HepG2 (cell line): Measurements from ENCODE around the gene SOX8. TPM values are rescaled to one million over a fixed set of nuclear protein-coding genes. Genes with fewer than 3 reads are reported as not detected.

Experiments
- ATF6 ChIP-seq: sonication (generic); formaldehyde crosslinking; conservative IDR thresholded peaks from 2 replicates; pipeline ENCODE4 v1.4.0; 2020; ENCODE audit warnings: missing genetic modification reagents
- ATM ChIP-seq: fragments of 450-650 bp; IDR thresholded peaks from 2 replicates; pipeline ENCODE4 v1.7.1; 2017; ENCODE audit warnings: mild to moderate bottlenecking, borderline replicate concordance
- EHMT2 ChIP-seq: fragments of 200-600 bp; sonication (generic); IDR thresholded peaks from 2 replicates; pipeline ENCODE4 v1.7.0; 2017; ENCODE audit warnings: antibody characterized with exemption, low read depth, low read length, borderline replicate concordance
- PAXIP1 ChIP-seq: sonication (generic); formaldehyde crosslinking; conservative IDR thresholded peaks from 2 replicates; pipeline ENCODE4 v1.4.0; 2020; ENCODE audit warnings: mild to moderate bottlenecking, missing genetic modification reagents, moderate library complexity
- RBM39 ChIP-seq: fragments of 200-400 bp; formaldehyde crosslinking; IDR thresholded peaks from one replicate; pipeline ENCODE4 v1.6.1; 2018; ENCODE audit warnings: antibody characterized with exemption, mild to moderate bottlenecking, low read depth, low read length; ENCODE audit not compliant: poor library complexity, severe bottlenecking
- TAF15 ChIP-seq: fragments of 200-400 bp; formaldehyde crosslinking; IDR thresholded peaks from one replicate; pipeline ENCODE4 v1.6.1; 2018; ENCODE audit warnings: mild to moderate bottlenecking, low read depth, low read length; ENCODE audit not compliant: poor library complexity, severe bottlenecking
- ZBTB42 ChIP-seq: sonication (generic); formaldehyde crosslinking; IDR thresholded peaks from 2 replicates; pipeline ENCODE4 v1.5.0; 2020; ENCODE audit warnings: mild to moderate bottlenecking, missing genetic modification reagents
- ZNF263 ChIP-seq: sonication (generic); formaldehyde crosslinking; IDR thresholded peaks from 2 replicates; pipeline ENCODE4 v1.4.0; 2020; ENCODE audit warnings: missing genetic modification reagents
- ZNF543 ChIP-seq: sonication (generic); formaldehyde crosslinking; IDR thresholded peaks from 2 replicates; pipeline ENCODE4 v1.4.0; 2020; ENCODE audit warnings: mild to moderate bottlenecking, missing genetic modification reagents
- ZNF598 ChIP-seq: sonication (generic); formaldehyde crosslinking; IDR thresholded peaks from 2 replicates; pipeline ENCODE4 v1.5.1; 2020; ENCODE audit warnings: mild to moderate bottlenecking, missing genetic modification reagents, borderline replicate concordance
- ZNF839 ChIP-seq: sonication (generic); formaldehyde crosslinking; IDR thresholded peaks from 2 replicates; pipeline ENCODE4 v1.4.0; 2020; ENCODE audit warnings: missing genetic modification reagents, mild to moderate bottlenecking, borderline replicate concordance
- polyA plus RNA-seq, 8 experiments: library from polyadenylated mRNA; depleted of rRNA in 3 of 8; stranded (reverse) in 7 of 8; unstranded in 1 of 8; fragments of >200 nt; fragmentation: Illumina TruSeq in 4 of 8; extraction: Trizol in 4 of 8; gene quantifications; 2 replicates each; pipeline versions ENCODE4 v1.2.1 to v1.2.3, GENCODE V29; 2011 to 2016; ENCODE audit warnings: low read depth in 4 of 8, missing spikeins in 1 of 8, mixed read lengths in 1 of 8; ENCODE audit not compliant: insufficient read depth in 1 of 8
- total RNA-seq, 5 experiments: library from RNA; depleted of rRNA; stranded (reverse); fragments of >200 nt; fragmentation: Illumina TruSeq; extraction: Trizol; gene quantifications; 2 replicates each; pipeline ENCODE4 v1.2.3, GENCODE V29; 2016; ENCODE audit warnings: low read depth in 1 of 5
- TF ChIP-seq, protein P1 (sequence below): sonication (generic); formaldehyde crosslinking; IDR thresholded peaks from 2 replicates; pipeline ENCODE4 v1.8.0; 2022; ENCODE audit warnings: mild to moderate bottlenecking, missing genetic modification reagents; ENCODE audit not compliant: insufficient replicate concordance
- TF ChIP-seq, protein P2 (sequence below): conservative IDR thresholded peaks from 2 replicates; pipeline ENCODE4 v1.6.1; 2018; ENCODE audit warnings: missing genetic modification reagents
- TF ChIP-seq, protein P3 (sequence below): sonication (generic); formaldehyde crosslinking; IDR thresholded peaks from 2 replicates; pipeline ENCODE4 v1.5.0; 2020; ENCODE audit warnings: mild to moderate bottlenecking, missing genetic modification reagents
- TF ChIP-seq, protein P4 (sequence below): IDR thresholded peaks from 2 replicates; pipeline ENCODE4 v1.6.1; 2016

SOX8 gene
- total and polyA plus RNA-seq, 2 of the 13 experiments (the other 11 are each of a cell fraction or from before 2014, with no cell fraction given): 0.20 to 0.28 TPM

DNA sequence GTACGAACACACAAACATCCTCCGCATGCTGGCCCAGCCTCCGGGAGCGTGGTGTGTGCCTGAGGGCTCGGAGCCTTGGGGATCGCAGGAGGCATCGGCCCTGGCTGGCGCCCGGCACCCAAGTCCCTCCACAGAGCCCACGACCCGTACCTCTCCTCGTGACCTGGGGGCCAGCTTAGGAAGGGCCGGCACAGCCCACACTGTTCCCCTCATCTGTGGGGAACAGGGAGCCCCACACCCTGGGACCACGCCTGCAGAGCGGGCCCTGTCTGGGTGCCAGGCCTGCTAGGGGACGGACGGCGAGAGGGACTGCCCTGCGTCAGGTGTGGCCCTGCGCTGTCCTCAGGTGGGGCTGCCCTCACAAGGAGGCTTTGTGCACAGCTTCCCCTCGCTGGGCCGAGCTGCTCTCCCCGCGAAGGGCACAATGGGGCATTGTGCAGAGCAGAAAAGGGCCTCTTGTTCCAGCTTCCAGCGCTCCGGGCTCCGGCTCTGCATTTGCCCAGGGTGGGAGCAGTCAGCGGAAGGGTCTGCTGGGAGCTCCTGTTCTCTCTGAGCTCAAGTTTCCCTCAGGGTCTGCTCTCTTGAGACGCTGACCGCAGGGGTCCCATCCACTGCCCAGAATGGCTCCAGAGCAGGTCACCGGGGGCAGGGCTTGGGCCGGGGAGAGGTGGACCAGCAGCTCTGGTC, 9.1 kb upstream of the SOX8 start (continued):
- TF ChIP-seq ATF6 (CRISPR knock-in tag) (no peak), ZBTB42 (CRISPR knock-in tag) (0 out of 2 replicates have a peak, but pooled peaks have one; percentile 23), ZNF598 (0 out of 2 replicates have a peak, but pooled peaks have one; percentile 18), ZNF839 (CRISPR knock-in tag) (no peak), EHMT2 (no peak), RBM39 (peak; percentile 60), ZNF543 (CRISPR knock-in tag) (no peak), ZNF263 (CRISPR knock-in tag) (0 out of 2 replicates have a peak, but pooled peaks have one; percentile 21), PAXIP1 (CRISPR knock-in tag) (peak; percentile 25; the same call in 1 of the 2 replicates), TAF15 (peak; percentile 47), ATM (no peak)
- TF ChIP-seq, protein P1, sequence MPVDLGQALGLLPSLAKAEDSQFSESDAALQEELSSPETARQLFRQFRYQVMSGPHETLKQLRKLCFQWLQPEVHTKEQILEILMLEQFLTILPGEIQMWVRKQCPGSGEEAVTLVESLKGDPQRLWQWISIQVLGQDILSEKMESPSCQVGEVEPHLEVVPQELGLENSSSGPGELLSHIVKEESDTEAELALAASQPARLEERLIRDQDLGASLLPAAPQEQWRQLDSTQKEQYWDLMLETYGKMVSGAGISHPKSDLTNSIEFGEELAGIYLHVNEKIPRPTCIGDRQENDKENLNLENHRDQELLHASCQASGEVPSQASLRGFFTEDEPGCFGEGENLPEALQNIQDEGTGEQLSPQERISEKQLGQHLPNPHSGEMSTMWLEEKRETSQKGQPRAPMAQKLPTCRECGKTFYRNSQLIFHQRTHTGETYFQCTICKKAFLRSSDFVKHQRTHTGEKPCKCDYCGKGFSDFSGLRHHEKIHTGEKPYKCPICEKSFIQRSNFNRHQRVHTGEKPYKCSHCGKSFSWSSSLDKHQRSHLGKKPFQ (CRISPR knock-in tag): no peak
- TF ChIP-seq, protein P2, sequence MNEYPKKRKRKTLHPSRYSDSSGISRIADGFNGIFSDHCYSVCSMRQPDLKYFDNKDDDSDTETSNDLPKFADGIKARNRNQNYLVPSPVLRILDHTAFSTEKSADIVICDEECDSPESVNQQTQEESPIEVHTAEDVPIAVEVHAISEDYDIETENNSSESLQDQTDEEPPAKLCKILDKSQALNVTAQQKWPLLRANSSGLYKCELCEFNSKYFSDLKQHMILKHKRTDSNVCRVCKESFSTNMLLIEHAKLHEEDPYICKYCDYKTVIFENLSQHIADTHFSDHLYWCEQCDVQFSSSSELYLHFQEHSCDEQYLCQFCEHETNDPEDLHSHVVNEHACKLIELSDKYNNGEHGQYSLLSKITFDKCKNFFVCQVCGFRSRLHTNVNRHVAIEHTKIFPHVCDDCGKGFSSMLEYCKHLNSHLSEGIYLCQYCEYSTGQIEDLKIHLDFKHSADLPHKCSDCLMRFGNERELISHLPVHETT (CRISPR knock-in tag): no peak
- TF ChIP-seq, protein P3, sequence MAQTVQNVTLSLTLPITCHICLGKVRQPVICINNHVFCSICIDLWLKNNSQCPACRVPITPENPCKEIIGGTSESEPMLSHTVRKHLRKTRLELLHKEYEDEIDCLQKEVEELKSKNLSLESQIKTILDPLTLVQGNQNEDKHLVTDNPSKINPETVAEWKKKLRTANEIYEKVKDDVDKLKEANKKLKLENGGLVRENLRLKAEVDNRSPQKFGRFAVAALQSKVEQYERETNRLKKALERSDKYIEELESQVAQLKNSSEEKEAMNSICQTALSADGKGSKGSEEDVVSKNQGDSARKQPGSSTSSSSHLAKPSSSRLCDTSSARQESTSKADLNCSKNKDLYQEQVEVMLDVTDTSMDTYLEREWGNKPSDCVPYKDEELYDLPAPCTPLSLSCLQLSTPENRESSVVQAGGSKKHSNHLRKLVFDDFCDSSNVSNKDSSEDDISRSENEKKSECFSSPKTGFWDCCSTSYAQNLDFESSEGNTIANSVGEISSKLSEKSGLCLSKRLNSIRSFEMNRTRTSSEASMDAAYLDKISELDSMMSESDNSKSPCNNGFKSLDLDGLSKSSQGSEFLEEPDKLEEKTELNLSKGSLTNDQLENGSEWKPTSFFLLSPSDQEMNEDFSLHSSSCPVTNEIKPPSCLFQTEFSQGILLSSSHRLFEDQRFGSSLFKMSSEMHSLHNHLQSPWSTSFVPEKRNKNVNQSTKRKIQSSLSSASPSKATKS: no peak
- TF ChIP-seq, protein P4, sequence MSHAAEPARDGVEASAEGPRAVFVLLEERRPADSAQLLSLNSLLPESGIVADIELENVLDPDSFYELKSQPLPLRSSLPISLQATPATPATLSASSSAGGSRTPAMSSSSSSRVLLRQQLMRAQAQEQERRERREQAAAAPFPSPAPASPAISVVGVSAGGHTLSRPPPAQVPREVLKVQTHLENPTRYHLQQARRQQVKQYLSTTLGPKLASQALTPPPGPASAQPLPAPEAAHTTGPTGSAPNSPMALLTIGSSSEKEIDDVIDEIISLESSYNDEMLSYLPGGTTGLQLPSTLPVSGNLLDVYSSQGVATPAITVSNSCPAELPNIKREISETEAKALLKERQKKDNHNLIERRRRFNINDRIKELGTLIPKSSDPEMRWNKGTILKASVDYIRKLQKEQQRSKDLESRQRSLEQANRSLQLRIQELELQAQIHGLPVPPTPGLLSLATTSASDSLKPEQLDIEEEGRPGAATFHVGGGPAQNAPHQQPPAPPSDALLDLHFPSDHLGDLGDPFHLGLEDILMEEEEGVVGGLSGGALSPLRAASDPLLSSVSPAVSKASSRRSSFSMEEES (CRISPR knock-in tag): no peak
